22Rv1 (cell line): ENCODE results near the gene KLHL4.
"Not testable (repeated sequence)": the region's sequence is repeated elsewhere in the genome, so short reads cannot be mapped to it uniquely, and the experiment has no call there.

Experiments
- H3K27ac ChIP-seq: fragments of 450-650 bp; 2 replicates; pipeline ENCODE4 v1.5.1; 2017
- ZFX ChIP-seq: fragments of 450-650 bp; IDR thresholded peaks from 2 replicates; pipeline ENCODE4 v1.6.1; 2017; ENCODE audit warnings: antibody characterized with exemption, borderline replicate concordance
- TF ChIP-seq, protein P1 (sequence below): fragments of 450-650 bp; IDR thresholded peaks from 2 replicates; pipeline ENCODE4 v1.5.1; 2017; ENCODE audit warnings: mild to moderate bottlenecking

The KLHL4 gene

GRCh38 chrX:87697409-87697808 is 179.8 kb downstream of the KLHL4 start:
- TF ChIP-seq ZFX = no peak
- TF ChIP-seq, protein P1, sequence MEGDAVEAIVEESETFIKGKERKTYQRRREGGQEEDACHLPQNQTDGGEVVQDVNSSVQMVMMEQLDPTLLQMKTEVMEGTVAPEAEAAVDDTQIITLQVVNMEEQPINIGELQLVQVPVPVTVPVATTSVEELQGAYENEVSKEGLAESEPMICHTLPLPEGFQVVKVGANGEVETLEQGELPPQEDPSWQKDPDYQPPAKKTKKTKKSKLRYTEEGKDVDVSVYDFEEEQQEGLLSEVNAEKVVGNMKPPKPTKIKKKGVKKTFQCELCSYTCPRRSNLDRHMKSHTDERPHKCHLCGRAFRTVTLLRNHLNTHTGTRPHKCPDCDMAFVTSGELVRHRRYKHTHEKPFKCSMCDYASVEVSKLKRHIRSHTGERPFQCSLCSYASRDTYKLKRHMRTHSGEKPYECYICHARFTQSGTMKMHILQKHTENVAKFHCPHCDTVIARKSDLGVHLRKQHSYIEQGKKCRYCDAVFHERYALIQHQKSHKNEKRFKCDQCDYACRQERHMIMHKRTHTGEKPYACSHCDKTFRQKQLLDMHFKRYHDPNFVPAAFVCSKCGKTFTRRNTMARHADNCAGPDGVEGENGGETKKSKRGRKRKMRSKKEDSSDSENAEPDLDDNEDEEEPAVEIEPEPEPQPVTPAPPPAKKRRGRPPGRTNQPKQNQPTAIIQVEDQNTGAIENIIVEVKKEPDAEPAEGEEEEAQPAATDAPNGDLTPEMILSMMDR = no peak
- H3K27ac ChIP-seq = no peak overlapping the region

- H3K27ac ChIP-seq = no peak overlapping the region
- TF ChIP-seq, protein P1 = no peak
- TF ChIP-seq ZFX = no peak
These were observed 185.2 kb downstream of the KLHL4 start for GRCh38 chrX:87702795-87703194.

DNA sequence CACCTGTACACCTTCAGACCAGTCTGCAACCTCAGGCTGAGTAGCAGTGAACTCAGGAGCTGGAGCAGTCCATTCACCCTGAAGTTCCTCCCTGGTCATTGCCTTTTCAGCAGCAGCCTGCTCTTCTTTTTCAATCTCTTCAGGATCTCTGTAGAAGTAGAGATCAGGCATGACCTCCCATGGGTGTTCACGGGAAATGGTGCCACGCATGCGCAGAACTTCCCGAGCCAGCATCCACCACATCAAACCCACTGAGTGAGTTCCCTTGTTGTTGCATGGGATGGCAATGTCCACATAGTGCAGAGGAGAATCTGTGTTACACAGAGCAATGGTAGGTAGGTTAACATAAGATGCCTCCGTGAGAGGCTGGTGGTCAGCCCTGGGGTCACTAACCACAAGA is 185.9 kb downstream of the KLHL4 start:
- not testable (repeated sequence) for H3K27ac ChIP-seq

GRCh38 chrX:87706134-87706533 is 188.5 kb downstream of the KLHL4 start:
- TF ChIP-seq, protein P1 = no peak
- no peak for TF ChIP-seq ZFX
- no peak overlapping the region for H3K27ac ChIP-seq

DNA sequence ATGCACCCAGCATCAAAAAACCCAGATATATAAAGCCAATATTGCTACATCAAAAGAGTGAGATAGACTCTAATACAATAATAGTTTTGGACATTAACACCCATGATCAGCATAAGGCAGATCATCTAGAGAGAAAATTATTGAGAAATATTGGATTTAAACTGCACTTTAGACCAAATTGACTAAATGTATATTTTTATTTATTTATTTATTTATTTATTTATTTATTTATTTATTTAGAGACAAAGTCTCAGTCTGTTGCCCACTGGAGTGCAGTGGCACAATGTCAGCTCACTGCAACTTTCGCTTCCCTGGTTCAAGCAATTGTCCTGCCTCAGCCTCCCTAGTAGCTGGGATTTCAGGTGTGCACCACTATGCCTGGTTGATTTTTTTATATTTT is 193.0 kb downstream of the KLHL4 start:
- TF ChIP-seq, protein P1 = no peak
- no peak for TF ChIP-seq ZFX
- H3K27ac ChIP-seq = no peak overlapping the region
